Kidney (tissue), 14 donors: ENCODE measurements around the gene OAS2. TPM values are rescaled to one million over a fixed set of nuclear protein-coding genes. Genes with fewer than 3 reads are reported as not detected.
A peak's percentile ranks its signal among the peaks of the same experiment; 100 is the strongest.

Experiments
- DNase-seq, 5 donors: peaks; one replicate each; pipeline ENCODE4 v3.0.0-alpha.2; 2013 to 2020
- FAIRE-seq: peaks from 2 replicates; lab custom pipeline; 2012; peaks lifted over from hg19 to GRCh38; lab: Jason Lieb, UNC
- H3K27ac ChIP-seq, 2 donors: one replicate each; pipeline ENCODE4 v1.7.0; 2013; ENCODE audit warnings: low read depth in 2 of 2, low read length in 2 of 2, inconsistent platforms in 1 of 2
- H3K27me3 ChIP-seq: one replicate; pipeline ENCODE4 v1.7.1; 2013; ENCODE audit warnings: low read length, inconsistent platforms; ENCODE audit not compliant: control insufficient read depth, insufficient read depth
- H3K36me3 ChIP-seq, 3 donors: one replicate each; pipeline versions ENCODE4 v1.7.0 to v1.7.1; 2013; ENCODE audit warnings: low read length in 3 of 3, control low read depth in 1 of 3, inconsistent platforms in 1 of 3; ENCODE audit not compliant: insufficient read depth in 3 of 3, control insufficient read depth in 2 of 3
- H3K4me1 ChIP-seq, 3 donors: one replicate each; pipeline versions ENCODE4 v1.7.0 to v1.7.1; 2013; ENCODE audit warnings: low read length in 3 of 3, inconsistent platforms in 1 of 3, low read depth in 1 of 3; ENCODE audit not compliant: control insufficient read depth in 2 of 3, insufficient read depth in 2 of 3
- H3K4me3 ChIP-seq, 3 donors: one replicate each; pipeline versions ENCODE4 v1.7.0 to v1.8.1; 2013; ENCODE audit warnings: low read length in 3 of 3, control low read depth in 1 of 3, inconsistent platforms in 1 of 3
- H3K9ac ChIP-seq, 3 donors: one replicate each; pipeline versions ENCODE4 v1.7.0 to v1.7.1; 2013; ENCODE audit warnings: low read length in 3 of 3, control low read depth in 1 of 3, inconsistent platforms in 1 of 3
- H3K9me3 ChIP-seq, 3 donors: one replicate each; pipeline versions ENCODE4 v1.7.0 to v1.7.1; 2013; ENCODE audit warnings: low read length in 3 of 3, control low read depth in 1 of 3, inconsistent platforms in 1 of 3; ENCODE audit not compliant: control insufficient read depth in 2 of 3, insufficient read depth in 1 of 3
- intact Hi-C: fragments of 100-400 bp; cut with DNase I; formaldehyde crosslinking; loops from one replicate; pipeline ENCODE4 v1.11.1; 2022
- polyA plus RNA-seq: library from polyadenylated mRNA; stranded (reverse); fragments of 350-450 nt; fragmentation: Illumina TruSeq; extraction: RNeasy Lipid Tissue Mini Kit (QIAGEN cat#74804); gene quantifications from one replicate; pipeline ENCODE4 v1.2.3, GENCODE V29; 2014; ENCODE audit warnings: low read depth, low replicate concordance; ENCODE audit not compliant: insufficient read depth
- total RNA-seq: library from RNA; stranded (reverse); fragmentation: NEBNext Ultra II Directional; extraction: Animal tissue kit (Norgen Biotek cat#: 25700); gene quantifications from one replicate; pipeline ENCODE4 v1.2.1, GENCODE V29; 2021
- TF ChIP-seq, protein P1 (sequence below): IDR thresholded peaks from 3 replicates; pipeline ENCODE4 v1.5.1; 2012; ENCODE audit warnings: mild to moderate bottlenecking, moderate library complexity, borderline replicate concordance; ENCODE audit not compliant: insufficient read depth; ENCODE audit errors: extremely low read depth
- donor health status: control.
- donor health status: control.
- donor health status: control.
- donor health status: control.
- donor health status: control.
- donor health status: DM: yes; HTN: yes; CAD: no.
- donor health status: Normal renal cell carcinoma (clear cell type).

The OAS2 gene
- total and polyA plus RNA-seq, 2 donors from 2014 or later, result 5.0 to 11.7 TPM

DNA sequence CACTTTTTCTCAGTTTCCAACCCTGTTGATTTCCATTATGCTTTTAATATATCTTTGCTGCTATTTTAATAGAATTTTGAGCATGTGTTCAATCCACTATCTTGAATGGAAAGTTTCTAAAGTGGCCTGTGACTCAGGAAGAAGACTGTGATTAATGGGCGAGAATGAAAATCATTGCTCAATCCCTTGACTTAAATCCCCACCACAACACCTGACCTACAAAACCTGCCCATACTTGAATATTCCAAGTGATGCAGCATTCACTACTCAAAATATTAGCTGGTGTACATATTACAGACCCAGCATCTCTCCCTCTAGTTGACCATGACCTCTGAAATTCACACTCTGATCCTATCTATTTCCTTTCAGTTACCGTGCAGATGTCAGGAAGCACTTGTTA is 41.4 kb upstream of the OAS2 start:
- peaks cover 0 to 9% (median 4%) of the 10 kb centered on the region in 3 donors for H3K4me1 ChIP-seq
- DNase-seq (no peak), FAIRE-seq (no peak)
- no peak overlapping the region for H3K27ac ChIP-seq
- H3K9ac ChIP-seq, result no peak overlapping the region
- no peaks in the 10 kb centered on the region for H3K36me3 ChIP-seq
- no peak overlapping the region for H3K4me3 ChIP-seq
- TF ChIP-seq, protein P1, sequence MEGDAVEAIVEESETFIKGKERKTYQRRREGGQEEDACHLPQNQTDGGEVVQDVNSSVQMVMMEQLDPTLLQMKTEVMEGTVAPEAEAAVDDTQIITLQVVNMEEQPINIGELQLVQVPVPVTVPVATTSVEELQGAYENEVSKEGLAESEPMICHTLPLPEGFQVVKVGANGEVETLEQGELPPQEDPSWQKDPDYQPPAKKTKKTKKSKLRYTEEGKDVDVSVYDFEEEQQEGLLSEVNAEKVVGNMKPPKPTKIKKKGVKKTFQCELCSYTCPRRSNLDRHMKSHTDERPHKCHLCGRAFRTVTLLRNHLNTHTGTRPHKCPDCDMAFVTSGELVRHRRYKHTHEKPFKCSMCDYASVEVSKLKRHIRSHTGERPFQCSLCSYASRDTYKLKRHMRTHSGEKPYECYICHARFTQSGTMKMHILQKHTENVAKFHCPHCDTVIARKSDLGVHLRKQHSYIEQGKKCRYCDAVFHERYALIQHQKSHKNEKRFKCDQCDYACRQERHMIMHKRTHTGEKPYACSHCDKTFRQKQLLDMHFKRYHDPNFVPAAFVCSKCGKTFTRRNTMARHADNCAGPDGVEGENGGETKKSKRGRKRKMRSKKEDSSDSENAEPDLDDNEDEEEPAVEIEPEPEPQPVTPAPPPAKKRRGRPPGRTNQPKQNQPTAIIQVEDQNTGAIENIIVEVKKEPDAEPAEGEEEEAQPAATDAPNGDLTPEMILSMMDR, result no peak
- intact Hi-C loops, result no loop called here
- H3K9me3 ChIP-seq, result no peaks in the 10 kb centered on the region
- H3K27me3 ChIP-seq, result no peaks in the 10 kb centered on the region

- no peaks in the 10 kb centered on the region for H3K27me3 ChIP-seq
- H3K27ac ChIP-seq, result peak within 1 kb of the TSS in 1 of 2 donors; percentile 55
- peak within 1 kb of the TSS; percentile 70 to 88 (median 81) for H3K4me3 ChIP-seq
- intact Hi-C loops, result no loop called here
- H3K9me3 ChIP-seq, result no peaks in the 10 kb centered on the region
- no peaks in the 10 kb centered on the region for H3K36me3 ChIP-seq
- no peak for FAIRE-seq
- peaks cover 0 to 9% (median 4%) of the 10 kb centered on the region in 3 donors for H3K4me1 ChIP-seq
- H3K9ac ChIP-seq, result peak within 1 kb of the TSS; percentile 48 to 72 (median 72)
- DNase-seq, result peak; percentile 63 to 96 (median 71)
- TF ChIP-seq, protein P1, result no peak
Observed at GRCh38 chr12:112937741-112938719, 40.3 kb upstream of the OAS2 start, which contains the start of gene OAS3. TSS of gene OAS3 (plus strand) at chr12:112938474. CDS start at chr12:112938531, 57 bp downstream.

DNA sequence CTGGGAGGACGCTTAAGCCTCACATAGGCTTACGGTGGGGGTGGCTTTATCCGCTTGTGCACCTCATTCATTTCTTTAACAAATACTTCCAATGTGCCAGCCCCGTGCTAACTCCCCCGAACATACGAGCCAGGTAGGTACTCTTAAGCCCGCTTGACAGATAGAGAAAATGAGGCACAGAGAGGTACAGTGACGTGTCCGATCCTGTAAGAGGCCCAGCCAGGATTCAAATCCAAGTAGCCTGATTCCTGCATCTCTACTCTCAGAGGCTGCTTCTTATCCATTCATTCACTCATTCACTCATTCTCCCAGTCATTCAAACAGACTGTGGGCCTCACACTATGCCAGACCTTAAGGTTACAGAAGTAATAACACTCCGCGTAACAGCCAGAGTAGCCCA is 39.6 kb upstream of the OAS2 start:
- TF ChIP-seq, protein P1, result no peak
- H3K27ac ChIP-seq, result no peak overlapping the region
- no peaks in the 10 kb centered on the region for H3K36me3 ChIP-seq
- intact Hi-C loops, result no loop called here
- no peak for FAIRE-seq
- no peaks in the 10 kb centered on the region for H3K9me3 ChIP-seq
- H3K4me3 ChIP-seq, result peak overlapping the region; percentile 70 to 88 (median 81)
- H3K9ac ChIP-seq, result peak overlapping the region; percentile 48 to 72 (median 72)
- no peaks in the 10 kb centered on the region for H3K27me3 ChIP-seq
- peaks cover 0 to 9% (median 4%) of the 10 kb centered on the region in 3 donors for H3K4me1 ChIP-seq
- DNase-seq, result no peak
